T-helper 2 cell (primary cell): ENCODE data around the gene DENND1C.

ENCODE experiments used
- DNase-seq, 5 experiments: peaks; one replicate each; pipeline versions ENCODE4 v3.0.0 to v3.0.0-alpha.2; 2012 to 2022

Gene DENND1C

DNA sequence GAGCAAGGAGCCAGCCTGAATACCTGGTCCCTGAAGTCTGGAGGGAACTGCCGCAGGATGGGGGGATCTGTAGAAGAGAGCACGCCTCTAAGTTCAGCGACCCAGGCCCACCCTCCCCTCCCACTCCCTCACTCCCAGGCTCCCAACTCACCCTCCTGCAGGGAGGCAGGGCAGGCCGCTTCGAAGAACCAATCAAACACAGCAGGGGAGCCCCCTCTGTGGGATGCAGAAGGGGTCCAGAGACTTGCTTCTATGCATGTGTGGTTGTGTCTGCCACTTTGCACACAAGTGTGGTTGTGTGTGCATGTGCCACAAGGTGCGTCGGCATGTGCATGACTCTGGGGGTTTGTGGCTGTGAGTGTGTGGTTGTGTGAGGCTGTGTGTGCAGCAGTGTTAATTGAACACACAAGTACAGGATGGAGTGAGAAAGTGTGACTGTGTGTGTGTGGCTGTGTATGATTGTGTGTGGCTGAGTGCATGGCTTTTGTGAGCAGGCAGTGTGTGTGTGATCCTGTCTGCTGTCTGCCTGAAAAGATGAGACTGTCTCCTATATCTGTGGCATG is 1.7 kb downstream of the DENND1C start:
- DNase-seq: peak in 1 of 5 experiments; percentile 73

DNA sequence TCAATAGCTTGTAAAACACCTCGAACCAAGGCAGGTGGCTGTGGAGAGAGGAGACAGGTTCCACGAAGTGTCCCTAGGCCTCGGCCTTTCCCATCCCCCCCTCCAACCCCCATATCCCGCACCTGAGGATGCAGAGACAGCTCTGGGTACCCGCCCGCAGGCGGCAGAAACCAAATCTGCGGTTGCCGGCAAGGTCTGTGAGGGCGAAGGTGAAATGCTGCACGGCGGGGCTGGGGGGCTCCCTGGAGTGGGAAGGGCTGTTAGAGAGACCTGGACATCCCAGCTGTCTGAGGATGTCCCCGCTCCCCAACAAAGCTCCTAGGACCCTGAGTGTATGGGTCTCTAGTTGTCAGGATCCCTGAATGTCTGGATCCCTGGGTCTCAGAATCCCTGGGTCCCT is 2.8 kb downstream of the DENND1C start:
- no peak for DNase-seq

DNA sequence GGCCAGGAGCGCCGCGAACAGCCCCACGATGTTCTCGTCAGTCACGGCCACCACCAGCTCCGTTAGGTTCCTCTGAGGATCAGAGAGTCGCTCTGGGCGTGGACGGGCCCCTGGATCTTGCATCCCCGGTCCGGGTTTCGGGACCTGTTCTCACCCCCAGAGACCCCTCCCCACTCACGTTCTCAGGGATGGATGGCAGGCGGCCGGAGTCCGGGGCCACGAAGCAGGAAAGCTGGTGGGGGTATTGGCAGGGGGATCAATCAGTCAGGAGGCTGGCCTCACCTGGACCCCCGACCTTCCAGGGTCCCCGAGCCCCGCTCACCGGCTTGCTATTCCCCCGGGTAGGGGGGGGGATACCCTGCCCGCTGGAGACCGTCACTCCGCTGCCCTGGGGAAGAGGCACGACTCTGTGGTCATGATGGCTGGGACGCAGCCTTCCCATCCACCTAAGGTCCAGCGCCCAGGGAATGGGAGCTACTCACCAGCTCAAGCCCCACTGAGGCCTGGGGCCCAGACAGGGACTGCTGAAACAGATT is 4.6 kb downstream of the DENND1C start:
- DNase-seq: no peak

DNA sequence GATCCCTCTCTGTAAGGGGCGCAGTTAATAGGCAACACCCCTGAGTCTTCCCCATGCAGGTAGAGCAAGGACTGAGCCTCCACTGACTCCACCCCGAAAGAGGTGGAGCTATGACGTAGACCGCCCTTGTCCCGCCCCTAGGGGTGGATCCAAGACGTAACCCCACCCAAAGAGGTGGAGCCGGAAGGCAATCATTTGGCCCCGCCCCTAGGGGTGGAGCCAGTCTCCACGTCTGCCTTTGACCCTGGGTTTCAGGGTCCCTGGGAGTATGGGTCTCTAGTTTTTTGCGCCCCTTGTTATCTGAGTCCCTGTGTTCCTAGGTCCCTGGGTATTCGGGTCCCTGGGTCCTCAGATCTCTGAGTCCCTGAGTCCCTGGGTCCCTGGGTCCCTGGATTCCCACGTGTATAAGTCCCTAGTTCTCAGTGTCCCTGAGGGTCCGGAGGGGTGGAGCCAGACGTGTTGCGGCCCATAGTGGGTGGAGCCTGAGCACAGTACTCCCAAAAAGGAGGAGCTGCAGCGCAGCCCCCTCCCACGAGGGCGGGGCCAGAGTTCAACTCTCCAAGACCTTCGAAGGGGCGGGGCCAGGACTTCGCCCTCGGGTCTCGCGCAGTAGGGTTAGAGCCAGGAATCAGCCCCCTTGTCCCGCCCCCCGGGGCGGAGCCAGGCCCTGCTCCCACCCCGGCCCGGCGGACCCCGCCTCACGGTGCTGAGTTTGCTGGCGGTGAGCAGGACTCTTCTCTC is 5.3 kb downstream of the DENND1C start:
- peak; percentile 40 to 62 (median 55) for DNase-seq

DNA sequence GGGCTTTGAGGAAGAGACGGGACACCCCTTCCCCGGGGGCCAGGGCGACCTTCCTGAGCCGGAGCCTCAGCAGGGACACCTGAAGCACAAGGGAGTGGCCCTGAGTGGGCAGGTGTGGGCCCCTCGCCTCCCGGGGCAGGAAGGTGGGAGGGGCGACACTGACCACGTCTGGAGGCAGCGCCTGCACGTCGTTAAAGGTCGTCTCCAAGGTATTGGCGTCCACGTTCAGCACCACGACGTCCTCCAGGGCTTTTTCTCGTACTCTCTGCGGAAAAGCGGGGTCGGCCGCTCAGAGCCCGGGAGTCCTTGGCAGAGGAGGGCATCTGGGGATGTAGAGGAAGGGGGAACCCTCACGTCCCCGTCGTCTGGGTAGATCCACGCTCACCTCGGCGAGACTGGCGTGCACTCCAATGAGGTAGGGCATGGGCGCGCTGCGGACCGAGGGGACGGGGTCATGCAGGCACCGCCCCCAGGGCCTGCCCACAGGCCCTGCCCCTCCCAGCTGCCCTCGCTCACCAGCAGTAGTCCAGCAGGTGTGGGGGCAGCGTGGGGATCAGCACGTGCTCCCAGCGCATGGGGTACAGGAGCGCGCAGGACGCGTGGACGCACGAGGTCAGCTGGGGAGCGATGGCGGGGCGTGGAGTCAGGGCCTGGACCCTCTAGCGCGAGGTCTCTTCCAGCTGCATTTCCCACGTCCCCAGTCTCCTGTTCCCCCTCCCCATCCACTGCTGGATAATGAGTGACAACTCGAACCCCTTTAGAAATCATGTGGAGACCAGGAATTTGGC is 6.1 kb downstream of the DENND1C start:
- no peak for DNase-seq

DNA sequence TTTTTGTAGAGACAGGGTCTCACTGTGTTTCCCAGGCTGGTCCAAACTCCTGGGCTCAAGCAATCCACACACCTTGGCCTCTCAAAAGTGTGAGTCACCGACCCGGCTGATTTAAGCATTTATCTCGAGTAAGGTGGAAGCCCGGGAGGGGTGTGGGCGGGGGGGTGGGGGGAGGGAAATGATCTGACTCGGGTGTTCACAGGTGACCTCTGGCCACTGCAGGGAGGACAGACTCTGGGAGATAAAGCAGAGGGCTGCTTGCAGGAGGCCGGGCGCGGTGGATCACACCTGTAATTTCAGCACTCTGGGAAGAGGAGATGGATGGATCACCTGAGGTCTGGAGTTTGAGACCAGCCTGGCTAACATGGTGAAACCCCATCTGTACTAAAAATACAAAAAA is 7.9 kb downstream of the DENND1C start:
- DNase-seq: no peak

DNA sequence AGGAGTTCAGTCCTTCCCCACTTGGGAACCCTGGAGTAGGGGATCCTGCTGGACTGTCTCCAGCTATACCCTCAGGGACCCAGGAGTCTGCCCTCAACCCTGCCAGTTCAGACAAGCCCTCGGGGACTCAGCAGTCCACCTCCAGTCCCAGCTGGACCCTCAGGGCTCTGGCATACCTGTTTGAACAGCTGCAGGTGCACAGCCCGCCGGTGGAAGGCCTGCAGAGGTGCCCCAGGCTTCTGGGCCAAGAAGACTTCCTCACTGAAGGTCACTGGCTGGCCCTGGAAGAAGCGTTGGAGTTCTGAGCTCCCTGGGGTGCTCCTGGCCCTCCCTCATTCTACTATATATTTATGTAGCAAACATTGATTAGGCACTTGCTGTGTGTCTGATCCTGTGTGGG is 8.9 kb downstream of the DENND1C start:
- DNase-seq: no peak

DNA sequence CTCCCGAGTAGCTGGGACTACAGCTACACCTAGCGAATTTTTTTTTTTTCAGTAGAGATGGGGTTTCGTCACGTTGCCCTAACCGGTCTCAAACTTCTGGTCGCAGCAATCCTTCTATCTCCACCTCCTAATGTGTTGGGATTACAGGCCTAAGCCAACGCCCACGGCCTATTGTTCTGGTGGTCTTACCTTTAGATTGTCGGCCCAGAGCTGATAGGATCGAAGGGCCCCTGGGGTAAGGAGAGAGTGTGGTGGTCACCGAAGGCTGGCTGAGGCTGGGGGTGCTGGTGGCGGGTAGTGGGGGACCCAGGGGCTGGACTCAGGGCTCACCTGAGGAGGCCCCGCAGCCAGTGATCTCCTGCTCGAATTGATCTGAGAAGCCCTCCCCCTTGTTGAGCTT is 10.5 kb downstream of the DENND1C start:
- no peak for DNase-seq

DNA sequence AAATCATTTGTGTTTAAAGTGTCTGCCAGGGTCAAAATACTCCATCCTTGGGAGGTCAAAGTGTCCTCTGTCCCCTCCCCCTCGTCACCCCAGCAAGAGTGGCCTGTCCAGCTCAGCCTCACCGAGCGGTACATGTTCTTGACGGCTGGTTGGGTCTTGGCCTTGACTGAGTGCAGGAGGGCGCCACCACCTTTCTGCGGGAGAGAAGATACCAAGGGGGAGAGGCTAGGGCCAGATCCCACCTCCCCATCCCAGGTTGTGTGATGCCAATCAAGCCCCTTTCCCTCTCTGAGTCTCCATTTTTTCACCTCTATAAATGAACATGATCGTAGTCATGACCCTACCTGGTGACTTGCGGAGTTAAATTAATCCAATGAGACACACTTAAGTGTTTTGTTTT is 11.4 kb downstream of the DENND1C start:
- DNase-seq: no peak

DNA sequence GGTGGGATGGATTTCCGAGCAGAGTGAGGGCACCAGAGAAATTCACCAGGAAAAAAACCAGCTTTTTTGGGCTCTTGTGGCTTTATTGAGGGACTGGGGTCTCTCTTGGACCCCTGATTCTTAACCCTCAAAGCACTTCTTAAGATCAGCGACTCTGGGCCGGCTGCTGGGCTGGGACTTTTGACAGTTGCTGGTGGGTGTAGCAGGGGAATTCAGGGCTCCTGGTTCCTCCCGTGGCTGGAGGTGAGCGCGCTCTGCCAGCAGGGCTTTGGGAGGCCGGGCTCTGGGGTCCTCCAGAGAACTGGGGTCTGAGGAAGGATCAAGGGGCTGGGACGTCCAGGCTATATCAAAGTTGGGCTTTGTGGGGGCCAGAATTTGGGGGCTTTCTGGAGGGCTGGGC is 14.2 kb downstream of the DENND1C start:
- DNase-seq: no peak

DNA sequence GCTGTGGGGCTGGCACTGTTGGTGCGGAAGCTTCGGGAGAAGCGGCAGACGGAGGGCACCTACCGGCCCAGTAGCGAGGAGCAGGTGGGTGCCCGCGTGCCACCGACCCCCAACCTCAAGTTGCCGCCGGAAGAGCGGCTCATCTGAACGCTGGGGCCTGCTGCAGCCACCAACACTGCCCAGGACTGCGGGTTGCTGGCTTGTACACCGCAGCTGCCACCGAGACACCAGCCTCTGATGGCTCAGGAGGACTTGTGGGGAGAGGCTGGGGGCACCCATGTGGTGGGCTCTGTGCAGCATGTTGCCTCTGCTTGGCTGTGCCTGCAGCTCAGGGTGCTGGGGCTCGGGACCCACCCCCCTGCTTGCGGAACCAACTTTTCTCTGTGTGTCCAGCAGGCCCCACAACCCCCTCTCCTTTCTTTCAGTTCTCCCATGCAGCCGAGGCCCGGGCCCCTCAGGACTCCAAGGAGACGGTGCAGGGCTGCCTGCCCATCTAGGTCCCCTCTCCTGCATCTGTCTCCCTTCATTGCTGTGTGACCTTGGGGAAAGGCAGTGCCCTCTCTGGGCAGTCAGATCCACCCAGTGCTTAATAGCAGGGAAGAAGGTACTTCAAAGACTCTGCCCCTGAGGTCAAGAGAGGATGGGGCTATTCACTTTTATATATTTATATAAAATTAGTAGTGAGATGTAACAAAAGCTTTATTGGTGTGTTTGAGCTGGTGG is 14.9 kb downstream of the DENND1C start:
- peak in 1 of 5 experiments; percentile 16 for DNase-seq

DNA sequence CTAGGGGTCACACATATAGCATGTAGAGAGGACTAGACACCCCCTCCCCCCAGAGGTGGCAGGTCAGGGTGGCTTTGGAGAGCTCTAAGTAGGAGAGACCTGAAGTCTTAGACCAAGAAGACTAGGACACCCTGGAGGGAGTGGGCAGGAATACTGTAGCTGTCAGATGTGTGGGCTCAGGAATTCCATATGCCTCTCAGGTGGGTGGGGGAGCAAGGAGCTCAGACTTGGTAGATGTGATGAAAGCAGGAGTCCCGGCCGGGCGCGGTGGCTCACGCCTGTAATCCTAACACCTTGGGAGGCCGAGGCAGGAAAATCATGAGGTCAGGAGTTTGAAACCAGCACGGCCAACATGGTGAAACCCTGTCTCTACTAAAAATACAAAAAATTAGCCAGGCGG is 15.9 kb downstream of the DENND1C start:
- no peak for DNase-seq

DNA sequence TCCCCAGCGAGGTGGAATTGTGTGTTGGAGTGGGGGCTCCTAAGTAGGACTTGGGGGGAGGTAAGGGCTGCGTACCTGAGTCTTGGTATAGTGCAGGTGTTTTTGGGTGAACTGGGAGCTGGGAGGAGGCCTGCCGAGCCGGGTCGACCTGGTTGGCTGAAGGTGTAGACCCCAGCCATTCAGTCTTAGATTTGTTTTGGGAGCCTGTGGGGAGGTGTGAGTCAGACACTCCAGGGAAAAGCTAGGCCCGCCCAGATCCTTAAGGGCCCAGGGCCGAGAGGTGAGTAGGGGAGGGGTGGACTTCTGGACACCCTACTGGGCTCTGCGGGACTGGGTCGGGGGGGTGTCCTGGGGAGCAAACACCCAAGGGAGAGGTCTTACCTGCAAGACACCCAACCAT is 16.6 kb downstream of the DENND1C start:
- DNase-seq: no peak

DNA sequence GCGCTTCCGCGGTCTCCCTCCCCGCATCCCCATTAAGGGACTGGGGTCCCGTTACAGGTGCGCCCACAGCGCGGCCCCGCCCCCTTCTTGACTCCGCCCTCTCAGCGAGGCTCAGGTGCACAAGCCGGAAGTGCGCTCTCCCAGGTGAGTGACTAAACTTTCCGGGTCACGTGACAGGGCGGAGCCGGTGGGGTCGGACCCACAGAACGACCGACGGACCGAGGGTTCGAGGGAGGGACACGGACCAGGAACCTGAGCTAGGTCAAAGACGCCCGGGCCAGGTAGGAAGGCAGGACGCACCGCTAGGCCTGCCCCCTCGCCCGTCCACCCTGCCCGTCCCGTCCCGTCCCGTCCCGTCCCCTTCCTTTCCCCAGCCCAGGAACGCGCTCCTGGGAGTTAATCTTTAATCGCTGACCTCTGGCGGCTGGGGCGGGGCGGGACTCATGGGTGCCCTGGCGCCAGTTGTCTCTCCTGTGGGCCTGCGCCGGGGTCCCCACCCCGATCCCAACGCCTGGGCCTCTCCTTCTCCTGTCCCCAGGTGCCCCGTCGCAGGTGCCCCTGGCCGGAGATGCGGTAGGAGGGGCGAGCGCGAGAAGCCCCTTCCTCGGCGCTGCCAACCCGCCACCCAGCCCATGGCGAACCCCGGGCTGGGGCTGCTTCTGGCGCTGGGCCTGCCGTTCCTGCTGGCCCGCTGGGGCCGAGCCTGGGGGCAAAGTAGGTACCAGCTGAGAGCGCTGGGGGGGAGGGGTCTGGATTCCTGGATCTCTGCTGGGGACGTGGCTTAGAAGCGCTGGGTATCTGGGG is 17.3 kb downstream of the DENND1C start, which contains the start of gene CRB3:
Gene CRB3 (plus strand): TSS at position 202 of the 804 bp plus-strand sequence. CDS start 431 bp downstream, at position 633.
- peak in 1 of 5 experiments; percentile 40 for DNase-seq

DNA sequence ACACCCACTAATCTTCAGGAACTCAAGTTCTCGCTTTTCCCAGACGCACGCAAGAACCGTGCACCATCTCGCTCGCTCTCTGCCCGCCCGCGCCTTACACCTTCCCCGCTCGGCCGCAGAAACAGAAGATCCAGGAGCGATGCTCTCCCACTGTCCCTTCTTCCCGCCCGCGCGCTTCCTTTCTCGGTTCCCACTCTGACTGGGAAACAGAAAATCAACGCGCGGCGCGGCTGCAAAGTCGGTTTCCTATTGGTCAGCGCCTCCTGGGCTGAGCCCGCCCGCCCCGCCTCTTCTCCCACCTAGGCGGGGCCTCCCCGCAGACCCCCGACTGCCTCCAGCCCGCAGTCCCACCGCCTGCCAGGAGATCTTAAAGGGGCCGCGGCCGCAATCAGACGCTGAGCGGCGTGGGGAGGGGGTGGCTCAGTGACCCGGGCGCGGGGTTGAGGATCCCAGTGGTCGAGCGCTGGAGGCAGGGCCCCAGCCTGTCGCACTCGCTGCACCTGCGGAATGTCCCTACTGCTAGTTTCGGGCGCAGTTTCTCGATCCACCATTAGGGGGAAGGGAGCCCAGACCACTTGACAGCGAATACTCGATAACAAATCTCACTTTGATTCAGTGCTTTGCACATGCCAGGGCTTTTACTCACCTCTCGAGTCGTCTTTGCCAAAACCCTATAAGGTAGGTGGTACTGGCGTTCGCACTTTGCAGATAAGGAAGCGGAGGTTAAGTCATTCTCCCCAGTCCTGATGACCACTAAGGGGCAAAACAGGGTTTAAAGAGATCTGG is 21.3 kb downstream of the DENND1C start:
- DNase-seq: peak; percentile 86 to 99 (median 94)

DNA sequence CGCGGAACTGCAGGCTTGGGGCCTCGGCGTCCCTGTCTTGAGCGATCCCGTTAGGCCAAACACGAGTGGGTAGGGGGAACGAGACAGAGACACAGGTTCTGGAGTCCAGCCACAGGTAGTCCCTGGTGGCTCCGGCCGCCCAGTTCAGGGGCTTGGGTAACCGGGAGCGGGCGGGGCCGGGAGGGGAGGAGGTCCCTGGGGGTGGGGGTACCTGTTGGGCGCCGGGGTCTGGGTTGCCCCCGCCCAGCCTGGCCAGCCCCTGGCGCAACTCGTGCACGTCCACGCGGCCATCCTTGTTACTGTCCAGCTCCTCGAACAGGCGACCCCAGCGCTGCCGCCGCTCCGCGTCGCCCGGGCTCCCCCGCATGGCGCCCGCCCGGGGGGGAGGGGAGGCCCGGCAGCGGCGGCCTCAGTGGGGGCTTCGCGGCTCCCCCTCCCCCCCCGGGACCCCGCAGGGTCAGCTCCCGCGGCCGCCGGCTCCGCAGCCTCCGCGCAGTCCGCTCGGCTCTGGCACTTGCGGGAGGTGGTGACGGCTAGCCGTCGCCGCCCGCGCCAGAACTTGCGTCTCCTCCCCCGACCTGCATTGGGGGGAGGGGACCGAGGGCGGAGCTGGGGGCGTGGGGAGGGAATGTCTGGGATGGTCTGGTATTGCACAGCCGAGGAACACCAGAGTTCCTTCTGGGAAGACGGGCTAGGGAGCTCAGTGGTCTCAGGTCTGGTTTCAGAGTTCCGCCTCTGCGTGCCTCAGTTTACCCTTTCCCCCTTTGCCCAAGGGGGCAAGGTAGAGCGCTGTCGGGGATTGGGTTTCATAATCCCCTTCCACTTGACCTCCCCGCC is 22.1 kb downstream of the DENND1C start, which contains the start of gene SLC25A23:
Gene SLC25A23 (minus strand): TSS at position 531 of the 837 bp plus-strand sequence. CDS start 164 bp downstream, at position 367.
- peak; percentile 27 to 84 (median 29) for DNase-seq

DNA sequence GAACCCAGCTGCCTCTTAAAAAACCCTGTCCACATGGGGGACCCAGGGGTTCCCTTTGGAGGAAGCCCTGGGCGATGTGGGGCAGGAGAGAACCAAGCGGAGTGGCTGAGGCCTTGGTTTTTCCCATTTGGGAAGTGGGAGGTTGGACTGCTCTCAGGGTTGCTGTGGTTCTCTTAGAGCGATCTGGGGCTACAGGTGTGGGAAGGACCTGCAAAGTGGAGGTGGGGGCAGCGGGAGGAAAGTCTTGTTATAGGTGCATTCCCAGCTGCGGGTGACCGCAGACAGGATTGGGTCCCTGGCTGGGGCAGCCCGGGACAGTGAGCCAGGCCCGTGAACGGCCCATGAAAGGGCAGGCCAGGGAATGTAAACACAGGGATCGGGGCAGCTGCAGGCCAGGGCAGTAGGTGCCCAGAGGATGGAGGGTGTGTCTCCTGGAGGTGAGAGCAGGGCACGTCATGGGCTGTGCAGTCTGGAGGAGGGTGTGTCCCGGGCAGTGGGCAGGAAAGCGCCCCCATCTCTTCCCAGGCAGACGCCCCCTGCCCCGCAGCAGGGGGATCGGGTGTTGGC is 22.8 kb downstream of the DENND1C start:
- no peak for DNase-seq

DNA sequence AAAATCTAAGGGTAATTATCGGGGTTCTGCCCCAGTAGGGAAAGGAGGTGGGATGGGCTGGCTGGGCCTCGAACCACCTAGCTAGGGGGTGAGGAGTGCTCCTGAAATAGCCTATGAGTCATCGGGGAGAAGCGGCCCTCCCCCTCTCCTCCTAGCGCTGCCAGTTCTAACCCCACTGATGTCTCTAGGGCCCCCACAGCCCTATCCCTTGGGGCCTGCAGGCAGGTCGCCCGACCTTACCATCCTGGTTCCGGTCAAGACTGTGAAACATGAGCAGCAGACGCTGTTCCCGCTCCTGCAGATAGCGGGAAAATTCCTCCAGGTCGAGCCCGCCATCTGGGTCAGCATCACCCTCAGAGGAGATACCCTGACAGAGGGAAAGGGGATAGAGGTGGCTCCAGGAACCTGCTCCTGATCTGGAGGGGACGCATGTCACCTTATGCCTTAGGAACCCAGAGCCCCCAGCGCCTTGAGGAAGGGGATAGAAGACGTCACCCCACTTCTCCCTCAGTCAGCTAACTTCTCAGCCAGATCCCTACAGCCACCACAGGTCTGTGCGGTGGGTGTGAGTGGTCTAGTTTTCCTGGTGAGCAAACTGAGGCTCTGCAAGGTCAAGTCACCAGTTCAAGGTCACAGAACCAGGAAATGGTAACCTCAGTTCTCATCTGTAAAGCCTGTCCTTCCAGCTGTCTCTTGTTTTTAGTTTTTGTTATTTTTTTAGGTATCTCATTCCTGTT is 23.5 kb downstream of the DENND1C start:
- DNase-seq: no peak

DNA sequence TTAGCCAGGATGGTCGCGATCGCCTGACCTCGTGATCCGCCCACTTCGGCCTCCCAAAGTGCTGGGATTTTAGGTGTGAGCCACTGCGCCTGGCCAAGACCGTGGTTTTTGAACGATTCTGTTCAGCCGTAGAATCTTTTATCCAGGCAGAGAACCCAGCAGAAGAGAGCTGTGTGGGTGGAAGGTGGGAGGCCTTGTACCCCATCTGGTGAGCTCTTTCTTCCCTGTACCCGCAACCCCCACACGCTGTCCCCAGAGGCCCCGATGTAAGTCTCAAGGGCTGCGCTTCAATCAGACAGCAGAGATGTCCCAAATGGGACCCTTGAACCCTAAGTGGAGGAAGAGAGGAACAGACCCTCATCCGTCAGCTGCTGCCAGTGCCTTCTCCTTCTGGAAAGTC is 25.7 kb downstream of the DENND1C start:
- no peak for DNase-seq
